Neural progenitor cell (in vitro differentiated cells): Measurements from ENCODE around the gene TUBGCP3. TPM values are rescaled to one million over a fixed set of nuclear protein-coding genes. Genes with fewer than 3 reads are reported as not detected.
"Not testable (repeated sequence)": the region's sequence is repeated elsewhere in the genome, so short reads cannot be mapped to it uniquely, and the experiment has no call there.

Experiments
- DNase-seq: peaks from one replicate; pipeline ENCODE4 v3.0.0-alpha.2; 2016; ENCODE audit warnings: low spot score
- H2AFZ ChIP-seq: fragments of 200-600 bp; sonication (generic); replicated peaks from 2 replicates; pipeline ENCODE4 v1.6.1; 2016; ENCODE audit warnings: antibody characterized with exemption
- H3F3A ChIP-seq: fragments of 200-600 bp; sonication (generic); 2 replicates; pipeline ENCODE4 v1.6.1; 2016; ENCODE audit warnings: antibody characterized with exemption, low read depth
- H3K27ac ChIP-seq: fragments of 200-600 bp; sonication (generic); 2 replicates; pipeline ENCODE4 v1.5.1; 2016; ENCODE audit warnings: mild to moderate bottlenecking
- H3K27me3 ChIP-seq: fragments of 200-600 bp; sonication (generic); 2 replicates; pipeline ENCODE4 v1.6.1; 2016; ENCODE audit warnings: mild to moderate bottlenecking, moderate library complexity
- H3K36me3 ChIP-seq: fragments of 200-600 bp; sonication (generic); 2 replicates; pipeline ENCODE4 v1.5.1; 2016
- H3K4me1 ChIP-seq: fragments of 200-600 bp; sonication (generic); 2 replicates; pipeline ENCODE4 v1.6.1; 2016; ENCODE audit warnings: mixed run types
- H3K4me2 ChIP-seq: fragments of 200-600 bp; sonication (generic); 2 replicates; pipeline ENCODE4 v1.6.1; 2016
- H3K4me3 ChIP-seq: fragments of 200-600 bp; sonication (generic); 2 replicates; pipeline ENCODE4 v1.5.1; 2016
- H3K79me2 ChIP-seq: fragments of 200-600 bp; sonication (generic); 2 replicates; pipeline ENCODE4 v1.6.1; 2016; ENCODE audit warnings: low read depth
- H3K9ac ChIP-seq: fragments of 200-600 bp; sonication (generic); 2 replicates; pipeline ENCODE4 v1.6.1; 2016
- H3K9me3 ChIP-seq: fragments of 200-600 bp; sonication (generic); 2 replicates; pipeline ENCODE4 v1.5.1; 2016; ENCODE audit warnings: low read depth
- H4K20me1 ChIP-seq: fragments of 200-600 bp; sonication (generic); 2 replicates; pipeline ENCODE4 v1.6.1; 2016; ENCODE audit warnings: low read depth
- H3K27ac Mint-ChIP-seq: 3 replicates; pipeline ENCODE4 v1.8.0; 2021; ENCODE audit warnings: mixed read lengths
- H3K27me3 Mint-ChIP-seq: 2 replicates; pipeline ENCODE4 v1.8.0; 2022; ENCODE audit warnings: low read depth, mild to moderate bottlenecking, inconsistent platforms, moderate library complexity, mixed read lengths; ENCODE audit not compliant: insufficient read depth
- H3K36me3 Mint-ChIP-seq: 3 replicates; pipeline ENCODE4 v1.8.0; 2021; ENCODE audit warnings: mixed read lengths
- H3K4me1 Mint-ChIP-seq: 3 replicates; pipeline ENCODE4 v1.8.0; 2021; ENCODE audit warnings: mixed read lengths
- H3K4me3 Mint-ChIP-seq: 3 replicates; pipeline ENCODE4 v1.8.0; 2021; ENCODE audit warnings: mild to moderate bottlenecking, moderate library complexity, mixed read lengths
- H3K9me3 Mint-ChIP-seq: 3 replicates; pipeline ENCODE4 v1.8.0; 2020; ENCODE audit warnings: mixed read lengths
- EZH2 ChIP-seq: fragments of 200-600 bp; sonication (generic); IDR thresholded peaks from 2 replicates; pipeline ENCODE4 v1.6.1; 2017; ENCODE audit warnings: antibody characterized with exemption, mild to moderate bottlenecking, moderate library complexity
- EZH2phosphoT487 ChIP-seq: fragments of 200-600 bp; sonication (generic); IDR thresholded peaks from 2 replicates; pipeline ENCODE4 v1.6.1; 2017; ENCODE audit warnings: antibody characterized with exemption
- total RNA-seq: library from RNA; depleted of rRNA; stranded (reverse); fragments of >200 nt; gene quantifications from 2 replicates; pipeline ENCODE4 v1.2.3, GENCODE V29; 2015; ENCODE audit warnings: low replicate concordance
- TF ChIP-seq, protein P1 (sequence below): fragments of 200-600 bp; sonication (generic); IDR thresholded peaks from 2 replicates; pipeline ENCODE4 v1.5.1; 2017; ENCODE audit warnings: antibody characterized with exemption, mild to moderate bottlenecking

TUBGCP3 gene
- total RNA-seq, 1 donor from 2014 or later = 33.6 TPM

- Histone ChIP-seq H3K4me3 (no peak overlapping the region), H3K9me3 (no peaks in the 10 kb centered on the region), H3K27me3 (no peaks in the 10 kb centered on the region), H3K79me2 (no peaks in the 10 kb centered on the region), H3F3A (no peaks in the 10 kb centered on the region), H3K27ac (no peak overlapping the region), H4K20me1 (no peaks in the 10 kb centered on the region), H2AFZ (no peak overlapping the region), H3K4me1 (no peaks in the 10 kb centered on the region), H3K36me3 (no peaks in the 10 kb centered on the region), H3K9ac (no peak overlapping the region), H3K4me2 (no peak overlapping the region)
- Mint-ChIP-seq H3K4me1 (no peaks in the 10 kb centered on the region), H3K27ac (no peak overlapping the region), H3K4me3 (no peak overlapping the region), H3K9me3 (no peaks in the 10 kb centered on the region), H3K36me3 (peaks cover 29% of the 10 kb centered on the region), H3K27me3 (peaks cover 2% of the 10 kb centered on the region)
- TF ChIP-seq, protein P1, sequence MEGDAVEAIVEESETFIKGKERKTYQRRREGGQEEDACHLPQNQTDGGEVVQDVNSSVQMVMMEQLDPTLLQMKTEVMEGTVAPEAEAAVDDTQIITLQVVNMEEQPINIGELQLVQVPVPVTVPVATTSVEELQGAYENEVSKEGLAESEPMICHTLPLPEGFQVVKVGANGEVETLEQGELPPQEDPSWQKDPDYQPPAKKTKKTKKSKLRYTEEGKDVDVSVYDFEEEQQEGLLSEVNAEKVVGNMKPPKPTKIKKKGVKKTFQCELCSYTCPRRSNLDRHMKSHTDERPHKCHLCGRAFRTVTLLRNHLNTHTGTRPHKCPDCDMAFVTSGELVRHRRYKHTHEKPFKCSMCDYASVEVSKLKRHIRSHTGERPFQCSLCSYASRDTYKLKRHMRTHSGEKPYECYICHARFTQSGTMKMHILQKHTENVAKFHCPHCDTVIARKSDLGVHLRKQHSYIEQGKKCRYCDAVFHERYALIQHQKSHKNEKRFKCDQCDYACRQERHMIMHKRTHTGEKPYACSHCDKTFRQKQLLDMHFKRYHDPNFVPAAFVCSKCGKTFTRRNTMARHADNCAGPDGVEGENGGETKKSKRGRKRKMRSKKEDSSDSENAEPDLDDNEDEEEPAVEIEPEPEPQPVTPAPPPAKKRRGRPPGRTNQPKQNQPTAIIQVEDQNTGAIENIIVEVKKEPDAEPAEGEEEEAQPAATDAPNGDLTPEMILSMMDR = no peak
- no peak for TF ChIP-seq EZH2
- no peak for TF ChIP-seq EZH2phosphoT487
- no peak for DNase-seq
Observed at GRCh38 chr13:112487127-112487517, 100.8 kb downstream of the TUBGCP3 start.

DNA sequence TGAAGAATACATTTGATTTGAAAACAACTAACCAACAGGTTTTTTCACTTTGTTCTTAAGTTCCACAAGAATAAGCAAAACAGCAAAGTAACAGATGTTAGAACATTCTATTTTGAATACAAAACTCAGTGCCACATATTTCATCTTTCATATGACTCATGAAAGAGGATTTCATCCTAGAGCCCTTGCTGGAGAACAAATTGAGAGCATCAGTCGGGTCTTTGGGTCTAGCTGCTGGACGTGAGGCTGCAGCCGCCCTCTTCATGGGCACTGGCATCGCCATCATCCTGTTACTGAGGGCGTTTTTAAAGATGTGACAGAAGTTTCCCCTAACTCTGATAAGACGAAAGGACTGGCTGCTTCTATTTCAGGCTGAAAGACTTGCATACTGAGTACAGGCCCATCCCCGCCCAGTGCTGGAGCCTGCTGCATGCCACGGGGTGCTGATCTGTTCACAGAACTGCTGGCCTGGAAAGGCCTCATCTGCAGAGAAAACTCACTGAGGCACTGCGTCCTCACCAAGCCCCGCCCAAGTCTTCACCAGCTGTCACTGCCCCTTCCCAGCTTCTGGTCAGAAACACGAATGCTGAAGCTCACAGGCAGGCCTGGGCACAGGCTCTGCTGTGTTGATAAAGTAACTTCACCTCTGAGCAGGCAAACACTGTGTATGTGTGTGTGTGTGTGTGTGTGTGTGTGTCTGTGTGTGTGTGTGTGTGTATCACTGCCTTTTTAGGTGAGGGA is 101.4 kb downstream of the TUBGCP3 start:
- no peak overlapping the region for H3K27ac Mint-ChIP-seq
- H2AFZ ChIP-seq = no peak overlapping the region
- no peaks in the 10 kb centered on the region for H3K36me3 ChIP-seq
- no peak overlapping the region for H3K9ac ChIP-seq
- H3K27me3 ChIP-seq = no peaks in the 10 kb centered on the region
- H3K27me3 Mint-ChIP-seq = peaks cover 2% of the 10 kb centered on the region
- no peaks in the 10 kb centered on the region for H3K79me2 ChIP-seq
- TF ChIP-seq EZH2 (no peak), EZH2phosphoT487 (no peak)
- TF ChIP-seq, protein P1 = no peak
- no peaks in the 10 kb centered on the region for H3K4me1 Mint-ChIP-seq
- H3F3A ChIP-seq = no peaks in the 10 kb centered on the region
- H3K9me3 Mint-ChIP-seq = no peaks in the 10 kb centered on the region
- H3K9me3 ChIP-seq = no peaks in the 10 kb centered on the region
- H4K20me1 ChIP-seq = no peaks in the 10 kb centered on the region
- no peak overlapping the region for H3K4me3 Mint-ChIP-seq
- H3K27ac ChIP-seq = no peak overlapping the region
- peak; percentile 4 for DNase-seq
- no peak overlapping the region for H3K4me2 ChIP-seq
- no peak overlapping the region for H3K4me3 ChIP-seq
- peaks cover 29% of the 10 kb centered on the region for H3K36me3 Mint-ChIP-seq
- H3K4me1 ChIP-seq = no peaks in the 10 kb centered on the region

GRCh38 chr13:112485814-112486213 is 102.1 kb downstream of the TUBGCP3 start:
- not testable (repeated sequence) for H3K4me3 ChIP-seq, H3K36me3 ChIP-seq, H3K4me2 ChIP-seq, H3K4me1 Mint-ChIP-seq, DNase-seq, H3F3A ChIP-seq, H4K20me1 ChIP-seq, H3K27me3 Mint-ChIP-seq, H3K9me3 ChIP-seq, H3K4me1 ChIP-seq, H3K9me3 Mint-ChIP-seq, H3K27ac Mint-ChIP-seq, H3K9ac ChIP-seq, H2AFZ ChIP-seq, H3K27ac ChIP-seq, H3K79me2 ChIP-seq, H3K27me3 ChIP-seq, H3K4me3 Mint-ChIP-seq
- H3K36me3 Mint-ChIP-seq = peaks cover 32% of the 10 kb centered on the region

DNA sequence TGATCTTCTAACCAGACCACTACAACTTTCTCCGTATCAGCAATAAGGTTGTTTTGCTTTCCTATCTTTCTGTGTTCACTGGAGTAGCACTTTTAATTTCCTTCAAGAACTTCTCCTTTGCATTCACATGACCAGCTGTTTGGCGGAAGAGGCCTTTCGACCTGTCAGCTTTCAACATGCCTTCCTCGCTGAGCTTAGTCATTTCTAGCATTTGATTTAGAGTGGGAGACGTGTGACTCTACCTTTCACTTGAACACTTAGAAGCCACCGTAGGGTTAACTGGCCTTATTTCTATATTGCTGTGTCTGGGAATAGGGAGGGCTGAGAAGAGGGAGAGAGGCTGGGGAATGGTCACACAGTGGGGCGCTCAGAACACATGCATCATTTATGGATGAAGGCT is 104.7 kb downstream of the TUBGCP3 start:
- H3K36me3 Mint-ChIP-seq = peaks cover 27% of the 10 kb centered on the region
- Histone ChIP-seq H3K36me3 (no peaks in the 10 kb centered on the region), H3K4me1 (no peaks in the 10 kb centered on the region), H3K4me2 (no peak overlapping the region), H3K27me3 (no peaks in the 10 kb centered on the region), H3K4me3 (no peak overlapping the region), H3K79me2 (no peaks in the 10 kb centered on the region), H2AFZ (no peak overlapping the region), H3F3A (no peaks in the 10 kb centered on the region), H4K20me1 (no peaks in the 10 kb centered on the region), H3K9ac (no peak overlapping the region), H3K27ac (no peak overlapping the region), H3K9me3 (no peaks in the 10 kb centered on the region)
- peaks cover 2% of the 10 kb centered on the region for H3K27me3 Mint-ChIP-seq
- H3K4me1 Mint-ChIP-seq = no peaks in the 10 kb centered on the region
- H3K9me3 Mint-ChIP-seq = peaks cover 6% of the 10 kb centered on the region
- no peak overlapping the region for H3K27ac Mint-ChIP-seq
- no peak for DNase-seq
- TF ChIP-seq, protein P1 = no peak
- TF ChIP-seq EZH2phosphoT487 = no peak
- no peak overlapping the region for H3K4me3 Mint-ChIP-seq
